ENCODE data around the gene SMARCD1. TPM values are rescaled to one million over a fixed set of nuclear protein-coding genes. Genes with fewer than 3 reads are reported as not detected.

The SMARCD1 gene
- total RNA-seq, 1 experiment from 2014 or later: 152 TPM

GRCh38 chr12:50106907-50107306 is 21.8 kb downstream of the SMARCD1 start:
- Histone ChIP-seq H4K5ac (ENCODE audit: insufficient read length, low read depth, low read length) (no peak overlapping the region), H3K23ac (ENCODE audit: insufficient read length, low read depth, low read length) (no peak overlapping the region), H3K9me3 (ENCODE audit: control insufficient read depth, low read depth, low read length) (no peaks in the 10 kb centered on the region), H2AK5ac (ENCODE audit: insufficient read length, low read length) (no peak overlapping the region), H3K27me3 (ENCODE audit: insufficient read depth, low read length) (no peaks in the 10 kb centered on the region), H3K79me1 (ENCODE audit: insufficient read depth, low read depth, low read length, poor library complexity, severe bottlenecking) (no peaks in the 10 kb centered on the region), H3K79me2 (ENCODE audit: insufficient read depth, low read length) (no peaks in the 10 kb centered on the region), H3K18ac (ENCODE audit: insufficient read length, low read depth, low read length) (no peak overlapping the region), H2BK20ac (ENCODE audit: low read depth, low read length, poor library complexity, severe bottlenecking) (no peak overlapping the region), H3K4ac (ENCODE audit: low read depth, low read length) (no peak overlapping the region), H2AFZ (ENCODE audit: low read length) (no peak overlapping the region), H2BK120ac (ENCODE audit: low read depth, low read length, poor library complexity, severe bottlenecking) (no peak overlapping the region), H3K14ac (ENCODE audit: insufficient read depth, low read length) (no peak overlapping the region), H4K8ac (replicated peaks; ENCODE audit: insufficient read length, low read depth, low read length) (no peak overlapping the region), H2BK15ac (ENCODE audit: low read depth, low read length) (no peak overlapping the region), H2BK12ac (ENCODE audit: insufficient read length, low read depth, low read length) (no peak overlapping the region), H3K4me1 (ENCODE audit: insufficient read depth, low read length) (peaks cover 10% of the 10 kb centered on the region; the same call in 1 of the 2 replicates), H4K91ac (ENCODE audit: insufficient read length, low read depth, low read length) (no peak overlapping the region), H3K9ac (ENCODE audit: extremely low read depth, insufficient read length, low read length) (no peak overlapping the region), H3K27ac (ENCODE audit: insufficient read length, low read depth, low read length) (no peak overlapping the region), H2BK5ac (ENCODE audit: insufficient read length, low read length) (no peak overlapping the region), H3K56ac (ENCODE audit: insufficient read length, low read depth, low read length) (no peak overlapping the region), H3K23me2 (ENCODE audit: insufficient read length, low read depth, low read length, poor library complexity, severe bottlenecking) (no peaks in the 10 kb centered on the region), H4K20me1 (ENCODE audit: control insufficient read depth, insufficient read depth, insufficient read length) (no peaks in the 10 kb centered on the region), H3T11ph (ENCODE audit: low read length) (no peak overlapping the region), H3K4me2 (ENCODE audit: insufficient read depth, insufficient read length, low read length) (no peak overlapping the region)
- no CpG with 5 or more reads among the region's 3 CpGs for WGBS (ENCODE audit: extremely low coverage, insufficient read length, low lambda C conversion rate)
- TF ChIP-seq CTCF (conservative IDR thresholded peaks at IDR 0.05): no peak
- Mint-ChIP-seq H3K4me1 (peaks cover 33 to 44% of the 10 kb centered on the region in 2 experiments), H3K4me3 (no peak overlapping the region), H3K27me3 (ENCODE audit: low read depth) (peaks cover 4% of the 10 kb centered on the region), H3K27ac (no peak overlapping the region), H3K9me3 (no peaks in the 10 kb centered on the region), H3K36me3 (ENCODE audit: insufficient read depth in 1 of 3, low read depth in 3 of 3) (peaks cover 0 to 7% (median 4%) of the 10 kb centered on the region in 3 experiments; a peak in 4 of 7 replicates)
- DNase-seq: no peak

Data from H9 (cell line).